Left kidney (tissue), 2 donors: Measurements from ENCODE around the gene HDAC7. TPM values are rescaled to one million over a fixed set of nuclear protein-coding genes. Genes with fewer than 3 reads are reported as not detected.

Experiments used
- DNase-seq: peaks from one replicate; pipeline ENCODE4 v3.0.0-alpha.2; 2013
- polyA plus RNA-seq: library from polyadenylated mRNA; unstranded; fragments of 120-200 nt; gene quantifications from one replicate; pipeline ENCODE4 v1.2.1, GENCODE V29; 2013; ENCODE audit not compliant: insufficient read length

The HDAC7 gene
- polyA plus RNA-seq, 1 donor: 80.9 TPM

DNA sequence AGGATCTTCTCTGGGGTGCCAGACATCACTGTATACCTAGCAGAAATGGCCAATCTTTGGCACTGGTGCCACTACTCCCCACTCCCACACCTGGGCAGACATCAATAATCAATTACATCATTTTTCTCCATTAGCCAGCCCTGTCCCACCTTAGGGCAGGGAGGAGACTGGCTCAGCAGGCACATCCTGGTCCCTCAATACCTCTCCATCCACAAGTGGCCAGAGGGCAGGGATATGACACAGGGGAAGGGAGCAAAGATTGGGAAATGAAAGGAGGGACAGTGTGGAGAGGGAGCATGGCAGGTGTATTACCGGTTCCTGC lies 71.2 kb downstream of the HDAC7 start:
- DNase-seq: no peak

DNA sequence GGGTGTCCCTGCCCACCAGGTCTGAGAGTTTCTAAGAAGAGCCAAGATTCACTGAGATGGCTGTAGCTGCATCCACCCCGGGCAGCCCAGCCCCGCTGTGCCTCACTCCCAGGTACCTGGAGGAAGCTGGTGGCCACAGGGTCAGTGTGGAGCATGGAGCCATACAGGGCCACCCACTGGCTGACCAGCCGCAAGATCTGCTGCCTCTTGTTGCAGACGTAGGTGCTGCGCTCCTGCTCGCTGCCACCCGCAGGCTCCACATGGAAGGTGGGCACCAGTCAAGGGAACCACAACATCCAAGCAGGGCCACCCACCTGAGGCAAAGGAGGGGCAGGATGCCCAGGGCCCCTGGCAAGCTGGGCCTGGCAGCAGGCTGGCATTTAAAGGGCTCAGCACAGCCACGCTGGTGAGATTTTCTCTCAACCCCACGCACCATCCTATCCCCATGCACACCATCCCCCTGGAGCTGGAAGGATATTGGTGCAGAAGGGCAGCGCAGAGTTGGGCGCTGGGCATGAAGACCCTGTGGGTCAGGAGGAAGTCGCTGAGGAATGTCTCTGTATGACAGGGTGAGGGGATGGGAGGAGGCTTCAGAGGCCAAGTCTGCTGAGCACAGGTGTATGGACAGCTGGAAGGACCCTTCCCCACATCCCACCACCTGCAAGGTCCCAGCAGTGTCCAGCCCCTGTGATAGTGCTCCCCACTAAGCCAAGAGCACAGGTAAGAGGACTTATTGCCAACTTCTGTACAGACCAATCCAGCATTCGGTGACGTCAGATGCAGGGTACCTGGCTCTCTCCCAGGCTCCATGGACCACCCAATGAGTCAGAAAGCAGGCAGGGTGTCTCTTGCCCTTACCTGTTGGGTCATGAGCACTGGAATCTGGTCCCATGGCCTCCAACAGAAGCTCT lies 71.9 kb downstream of the HDAC7 start:
- no peak for DNase-seq

DNA sequence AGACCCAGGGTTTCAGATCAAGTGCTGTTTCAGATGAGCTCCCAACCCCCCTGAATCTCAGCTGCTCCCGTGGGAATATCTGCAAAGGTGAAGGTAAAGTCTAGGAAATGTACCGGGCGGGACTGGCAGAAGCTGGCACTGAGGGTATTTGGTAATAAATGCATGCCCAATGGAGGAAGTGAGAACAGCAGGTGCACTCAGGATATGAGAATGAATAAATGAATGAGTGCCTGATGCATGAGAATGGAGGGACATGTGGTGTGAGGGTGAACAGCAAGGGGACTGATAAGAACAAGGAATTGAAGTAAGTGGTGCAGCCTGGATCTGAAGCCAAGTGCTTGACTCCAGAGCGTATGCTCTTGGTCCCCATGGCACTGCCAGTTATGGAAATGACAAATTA lies 72.6 kb downstream of the HDAC7 start:
- no peak for DNase-seq

DNA sequence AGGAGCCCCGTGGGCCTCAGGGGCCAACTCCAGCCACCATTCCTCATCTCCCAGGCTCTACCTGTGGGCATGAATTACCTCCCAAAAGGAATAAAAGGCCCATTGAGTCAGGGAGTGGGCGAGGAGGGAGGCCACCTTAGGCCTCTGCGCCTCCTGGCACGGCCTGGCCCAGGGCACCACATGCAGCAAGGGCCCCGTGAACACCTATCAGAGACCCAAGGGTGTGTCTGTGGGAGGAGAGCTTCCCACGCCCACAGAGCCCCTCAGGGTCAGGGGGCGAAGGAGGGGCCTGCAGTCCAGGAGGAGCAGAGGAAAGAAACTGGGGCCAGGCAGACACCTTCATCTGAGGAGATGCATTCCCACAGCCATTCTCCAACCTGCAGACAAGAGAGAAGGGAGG lies 73.2 kb downstream of the HDAC7 start:
- DNase-seq: no peak

DNA sequence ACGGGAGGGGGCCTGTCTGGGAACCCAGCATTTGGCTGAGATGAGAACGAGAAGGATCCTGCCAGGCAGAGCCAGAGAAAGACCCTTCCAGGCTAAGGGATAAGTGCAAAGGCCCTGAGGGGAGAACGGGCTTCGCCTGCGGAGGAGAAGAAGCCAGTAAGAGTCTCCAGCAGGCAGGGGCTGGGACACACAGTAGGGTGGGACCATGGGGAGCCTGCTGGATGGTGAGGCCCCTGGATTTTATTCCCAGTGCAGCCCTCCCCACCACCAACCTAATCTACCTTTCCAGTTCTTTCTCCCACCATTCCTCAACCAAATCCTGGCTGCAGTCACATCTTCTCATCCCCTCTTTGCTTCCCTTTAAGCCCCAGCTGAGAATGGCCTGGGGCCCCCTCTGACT lies 73.6 kb downstream of the HDAC7 start:
- no peak for DNase-seq

DNA sequence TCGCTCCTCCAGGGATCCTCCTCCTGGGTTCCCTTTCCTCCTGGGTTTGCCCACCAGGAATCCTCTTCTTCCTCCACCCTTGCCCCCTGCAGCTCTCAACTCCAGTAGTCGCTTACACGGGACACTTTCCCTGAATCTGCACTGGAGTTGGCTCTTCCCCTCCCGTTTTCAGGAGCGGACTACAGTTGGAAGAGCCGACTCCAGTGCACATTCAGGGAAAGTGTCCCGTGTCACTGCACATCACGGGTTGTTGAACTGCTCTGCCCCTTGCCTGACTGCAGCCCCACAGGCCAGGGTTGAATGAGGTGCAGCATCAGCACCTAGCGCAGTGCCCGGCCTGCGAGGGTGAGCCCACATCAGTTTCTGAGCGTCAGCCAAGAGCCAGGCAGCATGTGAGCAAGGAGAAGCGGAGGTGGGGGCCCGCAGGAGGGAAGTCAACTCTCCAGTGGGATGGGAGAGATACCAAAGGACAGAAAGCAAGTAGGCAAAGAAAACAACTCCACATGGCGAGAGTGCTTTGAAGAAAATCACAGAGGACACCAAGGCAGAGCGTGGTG lies 74.1 kb downstream of the HDAC7 start:
- DNase-seq: no peak

DNA sequence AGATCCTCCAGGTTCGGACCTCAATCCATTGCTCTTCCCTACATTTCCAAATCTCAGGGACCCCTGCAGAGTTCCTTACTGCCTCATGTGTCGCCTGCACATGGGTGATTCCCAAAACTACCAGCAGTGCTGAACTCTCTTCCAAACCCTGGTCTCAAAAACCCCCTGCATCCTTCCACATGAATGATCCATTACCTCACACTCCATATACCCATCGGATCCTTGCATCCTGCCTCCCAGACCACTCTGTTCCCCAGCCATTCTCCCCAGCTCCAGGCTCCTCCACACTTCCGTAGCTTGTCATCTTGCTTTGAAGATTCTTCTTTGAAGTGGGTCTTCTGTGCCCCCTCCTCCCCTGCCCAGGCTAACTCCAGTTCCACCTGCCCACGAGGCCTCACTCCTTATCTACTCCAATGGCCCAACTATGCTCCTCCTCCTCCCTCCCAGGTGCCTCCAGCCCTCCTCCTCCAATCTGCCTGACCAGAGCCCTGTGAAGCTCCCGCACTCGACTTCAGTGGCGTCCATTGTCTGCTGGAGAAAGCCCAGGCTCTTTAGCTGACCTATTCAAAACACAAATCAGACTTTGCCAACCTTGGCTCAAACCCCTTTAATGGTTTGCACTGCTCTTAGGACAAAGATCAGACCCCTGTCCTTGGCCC lies 74.8 kb downstream of the HDAC7 start:
- no peak for DNase-seq

DNA sequence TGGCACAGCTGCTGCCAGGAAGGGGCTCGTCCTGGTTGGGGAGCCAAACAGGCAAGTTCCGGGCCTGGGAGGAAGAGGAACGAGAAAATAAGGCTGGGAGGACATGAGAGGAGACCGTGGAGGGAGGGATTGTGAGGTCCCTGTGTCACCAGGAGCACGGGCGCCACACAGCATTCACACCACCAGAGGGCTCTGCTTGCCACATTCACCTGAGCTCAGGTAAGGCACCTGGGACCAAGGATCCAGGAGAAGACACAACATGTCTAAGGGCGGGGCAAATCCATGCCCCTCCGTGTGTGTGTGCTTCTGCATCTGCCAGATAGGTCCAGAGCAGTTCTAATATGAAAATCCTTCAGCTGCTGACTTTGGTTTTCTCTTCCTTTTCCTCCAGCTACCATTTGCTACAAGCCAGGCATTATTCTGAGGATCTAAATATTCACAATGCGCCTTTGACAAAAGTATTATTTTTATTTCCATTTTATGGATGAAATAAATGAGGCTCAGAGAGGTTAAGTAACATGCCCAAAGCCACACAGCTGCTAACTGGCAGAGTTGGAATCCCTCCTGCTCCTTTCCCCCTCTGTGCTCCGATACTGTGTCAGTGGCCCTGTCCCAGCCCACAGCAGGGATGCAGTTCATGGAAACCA lies 75.6 kb downstream of the HDAC7 start:
- DNase-seq: no peak

DNA sequence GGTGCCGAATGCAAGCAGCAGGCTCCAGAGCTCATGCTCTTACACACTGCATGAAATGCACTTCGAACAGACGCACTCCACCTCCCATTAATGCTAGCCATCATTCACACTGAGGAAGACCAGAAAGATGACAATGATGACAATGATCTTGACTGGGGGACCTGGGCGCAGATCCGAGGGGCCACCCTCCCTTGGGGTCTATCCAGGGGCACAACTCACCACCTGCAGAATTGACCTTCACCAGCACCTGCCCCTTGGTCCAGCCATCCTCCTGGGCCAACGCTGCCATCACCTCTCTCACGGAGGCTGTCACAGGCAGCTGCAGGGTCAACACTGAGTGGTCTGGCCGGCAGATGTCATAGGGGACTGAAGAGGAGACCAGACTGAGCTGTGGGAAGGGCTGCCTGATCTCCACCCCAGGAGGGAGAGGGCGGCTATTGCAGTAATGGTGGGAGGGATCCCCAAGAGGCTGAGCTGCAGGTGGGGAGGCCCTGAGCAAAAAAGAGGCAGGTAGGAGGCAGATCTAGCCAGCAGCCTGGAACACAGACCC lies 76.3 kb downstream of the HDAC7 start:
- DNase-seq: no peak

DNA sequence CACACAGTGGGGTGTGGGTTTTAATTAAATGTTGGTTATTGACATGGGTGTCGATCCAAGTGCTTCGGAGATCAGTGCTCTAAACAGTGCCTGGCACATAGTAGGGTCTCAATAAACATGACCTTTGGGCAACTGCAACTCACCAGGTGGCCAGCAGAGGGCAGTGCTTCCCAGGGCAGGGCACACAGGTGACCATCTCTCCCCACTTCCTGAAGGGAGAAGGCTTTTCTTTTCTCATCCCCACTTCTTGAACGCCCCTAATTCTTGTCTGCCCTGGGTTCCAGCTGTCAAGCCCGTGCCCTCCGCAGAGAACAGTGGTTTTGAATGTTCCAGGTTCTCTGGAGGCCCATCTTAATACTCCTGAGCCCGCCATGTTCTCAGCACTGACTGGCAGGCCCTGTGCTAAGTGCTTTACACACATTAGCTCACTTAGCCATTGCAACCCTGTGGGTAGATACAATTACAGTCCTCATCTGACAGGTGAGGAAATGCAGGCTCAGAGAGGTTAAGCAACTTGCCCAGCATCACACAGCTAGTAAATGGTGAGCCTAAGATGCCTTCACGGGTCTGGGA lies 77.4 kb downstream of the HDAC7 start:
- no peak for DNase-seq

DNA sequence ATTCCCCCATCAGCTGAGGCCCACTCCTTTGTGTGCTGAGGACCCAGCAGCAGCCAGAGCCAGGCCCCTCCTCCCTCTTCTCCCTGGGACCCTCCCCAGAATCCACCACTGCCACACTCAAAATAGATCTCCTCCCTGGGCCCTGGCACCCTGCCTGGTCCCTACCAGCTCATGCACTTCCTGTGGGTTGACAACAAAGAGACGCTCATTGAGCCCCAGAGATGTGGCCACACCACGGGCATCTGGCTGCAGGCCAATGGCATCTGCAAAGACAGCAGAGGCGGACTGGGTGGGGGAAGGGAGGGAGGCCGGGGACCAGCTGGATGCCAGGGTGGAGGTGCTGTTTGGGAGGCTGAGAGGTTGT lies 78.4 kb downstream of the HDAC7 start:
- DNase-seq: no peak

DNA sequence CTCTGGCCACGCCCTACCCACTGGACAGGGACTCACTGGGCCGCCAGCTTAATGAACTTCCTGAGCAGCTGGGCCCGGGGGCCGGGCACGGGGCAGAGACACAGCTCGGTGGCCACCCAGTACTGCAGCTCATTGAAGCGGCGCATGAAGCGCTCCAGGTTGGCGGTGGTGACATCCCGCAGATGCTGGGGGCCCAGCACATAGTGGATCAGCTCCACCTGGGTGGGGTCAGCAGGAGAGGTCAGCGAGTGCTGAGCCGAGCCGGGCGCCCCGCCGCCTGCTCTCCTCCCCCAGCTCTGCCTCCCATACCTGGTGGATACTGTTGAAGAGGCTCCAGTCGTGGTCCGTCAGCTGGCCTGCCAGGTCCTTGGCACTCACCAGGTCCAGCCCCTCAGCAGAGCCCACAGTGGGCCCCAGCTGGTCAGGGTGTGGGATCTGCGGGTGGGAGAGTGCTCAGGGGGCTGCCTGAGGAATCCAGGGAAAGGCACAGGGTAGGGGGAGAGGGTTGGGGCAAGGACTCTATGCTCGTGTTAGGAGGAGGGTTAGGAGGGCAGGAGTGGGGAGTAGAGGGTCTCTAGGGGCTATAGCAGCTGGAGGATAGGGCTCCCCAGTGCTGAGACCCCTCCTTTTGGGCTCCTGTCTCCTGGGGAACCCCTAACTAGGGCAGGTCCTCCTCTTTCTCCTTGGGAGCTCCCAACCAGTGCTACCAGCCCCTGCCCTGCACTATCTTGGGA lies 78.9 kb downstream of the HDAC7 start:
- no peak for DNase-seq

DNA sequence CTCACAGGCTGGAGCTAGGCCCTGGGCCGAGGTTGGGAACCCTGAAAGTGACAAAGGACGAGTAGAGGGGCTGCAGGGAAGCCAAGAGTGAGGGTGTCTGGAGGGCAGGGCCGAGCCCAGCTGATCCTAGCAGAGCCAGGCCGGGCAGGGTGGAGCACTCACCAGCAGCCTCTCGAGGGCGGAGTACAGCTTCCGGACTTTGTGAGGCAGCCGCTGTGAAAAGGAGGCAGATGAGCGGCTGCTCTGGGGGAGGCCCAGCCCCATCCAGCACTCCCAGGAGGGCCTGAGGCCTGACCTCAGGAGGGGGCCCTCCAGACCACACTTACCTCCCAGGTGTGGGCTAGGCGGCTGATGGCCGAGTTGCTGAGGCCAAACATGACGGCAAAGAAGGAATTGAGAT lies 79.7 kb downstream of the HDAC7 start:
- no peak for DNase-seq

DNA sequence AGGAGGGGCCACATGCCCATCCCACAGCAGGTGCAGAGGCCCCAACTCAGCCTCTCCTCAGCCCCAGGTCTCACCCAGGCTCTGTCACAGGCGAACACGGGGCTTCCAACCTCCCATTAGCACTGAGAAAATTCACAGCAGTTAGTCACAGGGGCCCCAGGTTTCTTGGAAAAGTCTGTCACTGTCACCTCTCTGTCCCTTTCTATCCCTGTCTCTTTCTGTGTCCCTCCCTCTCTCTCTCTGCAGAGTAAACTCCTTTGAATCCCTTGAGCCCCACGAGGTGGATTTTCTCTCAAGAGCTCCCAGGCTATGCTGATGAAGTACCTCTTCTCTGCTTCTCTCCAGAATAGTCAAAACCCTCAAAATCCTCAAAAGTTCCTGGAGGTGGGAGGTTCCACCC lies 80.4 kb downstream of the HDAC7 start:
- DNase-seq: no peak

DNA sequence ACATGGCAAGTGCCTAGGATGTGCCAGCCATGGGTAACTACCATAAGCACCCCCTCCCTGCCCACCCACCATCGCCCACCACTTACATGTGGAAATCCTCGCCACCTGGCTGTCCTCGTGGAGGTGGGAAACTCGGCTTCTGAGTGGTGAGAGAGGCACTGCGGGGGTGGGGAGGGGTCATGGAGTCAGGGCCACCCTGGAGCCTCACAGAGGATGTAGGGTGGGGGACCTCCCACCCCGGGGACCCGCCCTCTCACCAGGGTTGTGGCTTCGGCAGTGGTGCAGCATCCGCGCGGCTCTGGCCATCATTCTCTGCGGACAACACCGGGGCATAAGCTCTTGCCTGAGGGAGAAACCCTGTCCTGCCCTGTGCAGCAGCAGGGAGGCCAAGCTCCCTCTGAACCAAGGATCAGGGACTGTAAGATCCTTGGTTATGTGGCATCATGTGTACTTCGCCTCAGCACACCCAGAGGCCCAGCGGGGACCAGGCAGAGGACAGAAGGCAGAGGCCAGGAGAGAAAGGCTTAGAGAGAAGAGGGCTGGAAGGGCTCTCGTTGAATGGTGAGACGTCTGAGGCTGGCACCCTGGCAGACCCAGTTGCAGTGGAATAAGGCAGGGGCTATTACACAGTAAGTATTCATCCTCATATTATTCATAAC lies 81.6 kb downstream of the HDAC7 start:
- no peak for DNase-seq

DNA sequence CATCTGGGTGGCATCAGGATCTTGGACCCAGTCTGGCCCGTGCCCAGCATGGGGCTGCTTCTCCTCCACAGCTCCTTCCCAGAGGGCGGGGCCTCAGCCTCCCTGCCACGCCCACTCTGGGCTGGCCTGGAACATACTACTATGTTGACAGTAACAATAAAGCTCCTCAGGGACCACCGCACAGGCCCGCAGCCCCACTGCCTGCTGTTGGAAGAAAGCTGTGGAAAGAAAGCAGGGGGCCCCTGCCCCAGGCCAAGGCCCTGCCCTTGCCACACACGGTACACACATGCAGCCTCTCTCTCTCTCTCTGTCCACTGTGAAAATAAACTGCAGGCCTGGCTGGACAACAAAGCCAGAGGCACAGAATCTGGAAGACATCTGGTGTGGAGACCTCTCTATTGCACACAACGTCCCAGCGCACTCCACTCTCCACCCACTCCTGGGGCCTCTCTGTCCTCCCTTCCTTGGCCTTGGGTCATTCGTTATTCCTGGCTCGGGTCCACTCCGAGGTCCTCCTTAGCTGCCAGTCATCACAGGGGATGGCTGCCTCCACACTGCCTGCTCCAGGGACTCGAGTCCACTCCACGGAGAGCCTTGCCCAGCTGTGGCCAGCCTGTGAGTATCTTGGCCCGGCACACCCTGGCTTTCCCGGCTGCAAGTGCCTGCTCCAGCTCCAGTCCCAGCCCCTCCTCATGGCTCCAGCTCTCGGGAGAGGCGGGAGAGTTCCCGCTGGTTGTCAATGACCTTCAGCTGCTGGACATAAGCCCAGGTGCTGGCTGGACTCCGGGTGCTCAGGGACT lies 82.6 kb downstream of the HDAC7 start:
- DNase-seq: no peak

DNA sequence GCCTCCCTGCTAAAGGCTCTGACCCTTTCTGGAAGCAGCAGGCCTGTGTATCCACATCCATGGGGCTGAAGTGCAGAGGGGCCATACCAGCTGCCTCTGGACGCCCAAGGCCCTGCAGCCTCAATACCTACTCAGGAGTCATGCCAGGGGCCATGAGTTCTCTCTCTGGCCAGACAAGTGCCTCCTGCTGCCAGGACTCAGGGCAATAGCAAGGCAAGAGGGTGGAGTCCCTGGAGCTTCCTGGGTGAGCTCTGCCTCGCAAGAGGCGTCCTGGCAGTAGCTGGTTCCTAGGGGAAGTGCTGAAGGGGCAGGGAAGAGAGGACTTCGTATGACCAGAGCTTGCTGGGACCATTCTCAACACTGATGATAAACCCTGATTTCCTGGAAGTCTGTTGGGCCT lies 83.5 kb downstream of the HDAC7 start:
- no peak for DNase-seq

DNA sequence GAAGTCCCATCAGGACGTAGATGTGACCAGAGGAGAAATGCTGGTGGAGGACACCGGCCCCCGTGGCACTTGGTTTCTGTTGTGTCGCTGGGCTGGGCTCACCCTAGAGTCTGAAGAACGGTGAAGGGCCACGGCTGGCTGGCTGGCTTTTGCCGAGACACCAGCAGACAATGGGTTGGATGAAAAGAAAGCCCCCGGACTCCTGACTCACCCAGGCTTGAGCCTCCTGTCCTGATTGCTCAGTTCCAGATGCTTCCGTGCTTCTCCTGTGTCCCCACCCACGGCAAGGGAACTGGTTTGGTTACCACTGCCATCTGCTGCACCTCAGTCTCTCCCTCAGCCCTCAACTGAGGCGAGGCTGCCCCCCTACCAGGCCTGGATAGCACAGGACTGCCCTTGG lies 84.1 kb downstream of the HDAC7 start:
- no peak for DNase-seq

DNA sequence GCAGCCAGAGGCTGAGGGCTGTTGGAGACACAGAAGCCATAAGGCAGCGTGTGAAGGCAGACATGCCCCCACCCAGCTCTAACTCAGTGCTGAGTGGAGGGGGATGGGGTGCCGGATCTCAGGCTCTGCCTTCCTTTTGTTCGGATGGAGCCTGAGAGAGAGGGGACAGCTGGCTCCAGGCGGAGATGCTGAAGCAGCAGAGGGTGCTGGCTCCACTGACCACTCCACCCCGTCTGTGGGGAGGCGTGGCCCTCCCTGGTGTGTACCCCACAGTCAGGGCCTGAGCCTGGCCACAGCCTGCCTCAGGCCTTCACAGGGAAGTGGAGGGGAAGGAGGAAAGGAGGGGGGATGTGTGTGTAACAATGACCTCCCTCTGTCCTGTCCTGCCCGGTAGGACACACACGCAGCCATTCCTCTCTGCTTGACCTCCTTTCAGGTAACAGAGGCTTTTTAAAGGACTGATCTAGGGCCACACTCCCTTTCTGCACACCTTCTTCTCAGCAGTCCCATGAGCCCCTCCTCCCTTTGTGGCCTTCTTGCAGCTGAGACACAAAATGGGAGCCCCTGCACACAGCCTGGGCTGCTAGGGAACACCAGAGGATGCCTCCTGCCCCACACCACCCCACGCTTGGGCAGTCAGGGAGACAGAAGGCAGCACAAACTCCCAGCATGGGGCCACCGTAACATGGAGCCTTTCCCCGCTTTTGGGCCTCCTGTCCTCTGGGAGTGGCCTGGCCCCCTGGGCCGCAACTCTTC lies 84.8 kb downstream of the HDAC7 start:
- no peak for DNase-seq

DNA sequence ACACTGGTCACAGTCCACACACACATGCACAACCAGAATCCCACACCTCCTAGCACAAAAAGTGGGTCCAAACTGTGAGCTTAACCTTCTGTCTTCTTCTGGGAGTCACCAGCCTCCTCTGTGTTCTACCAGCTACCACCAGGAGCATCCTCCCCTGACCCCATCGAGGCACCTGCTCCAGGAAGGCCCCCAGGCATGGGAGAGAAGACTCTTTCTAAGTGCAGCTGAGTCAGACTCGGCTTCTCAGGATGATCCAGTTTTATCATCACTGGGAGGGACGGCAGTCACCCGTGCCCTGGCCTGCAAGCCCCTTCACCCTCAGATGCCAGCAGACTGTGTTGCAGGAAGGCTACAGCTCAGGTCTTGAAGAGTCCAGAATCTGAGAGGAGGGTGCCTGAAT lies 86.6 kb downstream of the HDAC7 start:
- no peak for DNase-seq
